ENCODE data around the gene TAF4. TPM values are rescaled to one million over a fixed set of nuclear protein-coding genes. Genes with fewer than 3 reads are reported as not detected.

Gene TAF4
- total and polyA plus RNA-seq, 2 of the 13 experiments (the other 11 are each of a cell fraction or from before 2014, with no cell fraction given): 5.9 to 12.0 TPM

DNA sequence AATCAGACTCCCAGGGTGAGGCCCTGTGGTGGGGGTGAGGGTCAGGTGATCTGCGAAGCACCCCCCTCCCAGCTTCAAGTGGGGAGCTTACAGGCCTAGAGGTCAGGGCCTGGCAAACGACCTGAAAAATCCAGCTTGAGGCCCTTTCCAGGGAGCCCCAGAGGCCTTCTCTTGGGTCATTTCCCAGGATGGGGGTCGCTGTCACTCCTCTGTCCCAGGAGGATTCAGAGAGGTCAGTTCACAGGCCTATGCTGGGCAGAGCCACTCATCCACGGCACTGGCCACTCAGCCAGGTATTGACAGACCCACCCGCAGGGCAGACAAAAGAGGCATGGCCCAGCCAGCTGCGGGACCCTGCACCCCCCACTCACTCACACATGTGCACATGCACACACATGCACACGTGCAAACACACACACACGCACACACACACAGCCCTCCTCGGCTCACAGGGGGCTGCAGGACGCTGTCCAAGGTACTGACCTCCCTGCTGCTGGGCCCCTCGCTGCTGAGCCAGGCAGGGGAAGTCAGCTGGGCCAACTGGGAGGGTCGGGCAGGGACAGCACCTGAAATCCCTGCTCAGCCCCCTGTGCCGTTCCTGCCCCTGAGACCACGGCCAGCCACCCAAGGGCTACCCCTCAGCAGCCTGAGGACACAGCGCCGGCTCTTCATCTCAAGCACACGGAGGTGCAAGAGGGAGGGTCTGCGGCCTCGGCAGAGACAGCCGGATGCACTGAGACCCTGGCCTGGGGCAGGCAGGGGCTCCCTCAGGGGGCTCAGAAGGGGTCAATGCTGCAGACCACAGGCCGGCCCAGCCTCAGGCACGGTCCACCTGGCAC is 113.8 kb downstream of the TAF4 start (continued):
- TF ChIP-seq ZNF263 (CRISPR knock-in tag; IDR thresholded peaks at IDR 0.05): peak; percentile 75
- TF ChIP-seq SOX6 (IDR thresholded peaks at IDR 0.05): no peak
- no peak for TF ChIP-seq SOX6 (CRISPR knock-in tag; IDR thresholded peaks at IDR 0.05)
- peak; percentile 63 for TF ChIP-seq ZNF7 (CRISPR knock-in tag; IDR thresholded peaks at IDR 0.05)
- TF ChIP-seq TRIM24 (CRISPR knock-in tag; IDR thresholded peaks at IDR 0.05): no peak
- TF ChIP-seq ZNF160 (CRISPR knock-in tag; IDR thresholded peaks at IDR 0.05): peak; percentile 99
- TF ChIP-seq XBP1 (CRISPR knock-in tag; IDR thresholded peaks at IDR 0.05): peak; percentile 96
- TF ChIP-seq, protein P1, sequence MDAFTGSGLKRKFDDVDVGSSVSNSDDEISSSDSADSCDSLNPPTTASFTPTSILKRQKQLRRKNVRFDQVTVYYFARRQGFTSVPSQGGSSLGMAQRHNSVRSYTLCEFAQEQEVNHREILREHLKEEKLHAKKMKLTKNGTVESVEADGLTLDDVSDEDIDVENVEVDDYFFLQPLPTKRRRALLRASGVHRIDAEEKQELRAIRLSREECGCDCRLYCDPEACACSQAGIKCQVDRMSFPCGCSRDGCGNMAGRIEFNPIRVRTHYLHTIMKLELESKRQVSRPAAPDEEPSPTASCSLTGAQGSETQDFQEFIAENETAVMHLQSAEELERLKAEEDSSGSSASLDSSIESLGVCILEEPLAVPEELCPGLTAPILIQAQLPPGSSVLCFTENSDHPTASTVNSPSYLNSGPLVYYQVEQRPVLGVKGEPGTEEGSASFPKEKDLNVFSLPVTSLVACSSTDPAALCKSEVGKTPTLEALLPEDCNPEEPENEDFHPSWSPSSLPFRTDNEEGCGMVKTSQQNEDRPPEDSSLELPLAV (CRISPR knock-in tag; conservative IDR thresholded peaks at IDR 0.05; ENCODE audit: low read depth): peak; percentile 72; the same call in 1 of the 2 replicates
- peak; percentile 99; the same call in 1 of the 2 replicates for TF ChIP-seq ARHGAP35 (CRISPR knock-in tag; IDR thresholded peaks at IDR 0.05; ENCODE audit: borderline replicate concordance)
- no peak for TF ChIP-seq CBX2 (IDR thresholded peaks at IDR 0.05; ENCODE audit: low read depth, low read length)
- peak; percentile 87; the same call in 1 of the 2 replicates for TF ChIP-seq CBX2 (CRISPR knock-in tag; IDR thresholded peaks at IDR 0.05; ENCODE audit: low read depth)
- no peak for TF ChIP-seq IKZF1 (IDR thresholded peaks at IDR 0.05)
- TF ChIP-seq U2AF1 (optimal IDR thresholded peaks at IDR 0.05; ENCODE audit: low read depth, low read length): no peak
- peak; percentile 99 for TF ChIP-seq ZNF138 (CRISPR knock-in tag; IDR thresholded peaks at IDR 0.05; ENCODE audit: low read depth)
- TF ChIP-seq ZNF780A (CRISPR knock-in tag; IDR thresholded peaks at IDR 0.05): peak; percentile 90; the same call in 1 of the 2 replicates
- peak; percentile 95 for TF ChIP-seq ARNT2 (CRISPR knock-in tag; IDR thresholded peaks at IDR 0.05; ENCODE audit: low read depth)
- no peak for TF ChIP-seq SCMH1 (CRISPR knock-in tag; IDR thresholded peaks at IDR 0.05; ENCODE audit: borderline replicate concordance)
- peak; percentile 51 for TF ChIP-seq ZNF629 (CRISPR knock-in tag; conservative IDR thresholded peaks at IDR 0.05)
- no peak for TF ChIP-seq U2AF2 (IDR thresholded peaks at IDR 0.05; ENCODE audit: low read depth, low read length)
- TF ChIP-seq ZKSCAN5 (CRISPR knock-in tag; IDR thresholded peaks at IDR 0.05): peak; percentile 90
- peak; percentile 96 for TF ChIP-seq SMAD3 (CRISPR knock-in tag; IDR thresholded peaks at IDR 0.05)
- TF ChIP-seq, protein P2, sequence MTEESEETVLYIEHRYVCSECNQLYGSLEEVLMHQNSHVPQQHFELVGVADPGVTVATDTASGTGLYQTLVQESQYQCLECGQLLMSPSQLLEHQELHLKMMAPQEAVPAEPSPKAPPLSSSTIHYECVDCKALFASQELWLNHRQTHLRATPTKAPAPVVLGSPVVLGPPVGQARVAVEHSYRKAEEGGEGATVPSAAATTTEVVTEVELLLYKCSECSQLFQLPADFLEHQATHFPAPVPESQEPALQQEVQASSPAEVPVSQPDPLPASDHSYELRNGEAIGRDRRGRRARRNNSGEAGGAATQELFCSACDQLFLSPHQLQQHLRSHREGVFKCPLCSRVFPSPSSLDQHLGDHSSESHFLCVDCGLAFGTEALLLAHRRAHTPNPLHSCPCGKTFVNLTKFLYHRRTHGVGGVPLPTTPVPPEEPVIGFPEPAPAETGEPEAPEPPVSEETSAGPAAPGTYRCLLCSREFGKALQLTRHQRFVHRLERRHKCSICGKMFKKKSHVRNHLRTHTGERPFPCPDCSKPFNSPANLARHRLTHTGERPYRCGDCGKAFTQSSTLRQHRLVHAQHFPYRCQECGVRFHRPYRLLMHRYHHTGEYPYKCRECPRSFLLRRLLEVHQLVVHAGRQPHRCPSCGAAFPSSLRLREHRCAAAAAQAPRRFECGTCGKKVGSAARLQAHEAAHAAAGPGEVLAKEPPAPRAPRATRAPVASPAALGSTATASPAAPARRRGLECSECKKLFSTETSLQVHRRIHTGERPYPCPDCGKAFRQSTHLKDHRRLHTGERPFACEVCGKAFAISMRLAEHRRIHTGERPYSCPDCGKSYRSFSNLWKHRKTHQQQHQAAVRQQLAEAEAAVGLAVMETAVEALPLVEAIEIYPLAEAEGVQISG (CRISPR knock-in tag; IDR thresholded peaks at IDR 0.05): peak; percentile 87
- 0 out of 2 replicates have a peak, but pooled peaks have one; percentile 46 for TF ChIP-seq KAT7 (CRISPR knock-in tag; IDR thresholded peaks at IDR 0.05; ENCODE audit: borderline replicate concordance)
- TF ChIP-seq ZNF12 (CRISPR knock-in tag; IDR thresholded peaks at IDR 0.05): peak; percentile 87
- TF ChIP-seq, protein P3, sequence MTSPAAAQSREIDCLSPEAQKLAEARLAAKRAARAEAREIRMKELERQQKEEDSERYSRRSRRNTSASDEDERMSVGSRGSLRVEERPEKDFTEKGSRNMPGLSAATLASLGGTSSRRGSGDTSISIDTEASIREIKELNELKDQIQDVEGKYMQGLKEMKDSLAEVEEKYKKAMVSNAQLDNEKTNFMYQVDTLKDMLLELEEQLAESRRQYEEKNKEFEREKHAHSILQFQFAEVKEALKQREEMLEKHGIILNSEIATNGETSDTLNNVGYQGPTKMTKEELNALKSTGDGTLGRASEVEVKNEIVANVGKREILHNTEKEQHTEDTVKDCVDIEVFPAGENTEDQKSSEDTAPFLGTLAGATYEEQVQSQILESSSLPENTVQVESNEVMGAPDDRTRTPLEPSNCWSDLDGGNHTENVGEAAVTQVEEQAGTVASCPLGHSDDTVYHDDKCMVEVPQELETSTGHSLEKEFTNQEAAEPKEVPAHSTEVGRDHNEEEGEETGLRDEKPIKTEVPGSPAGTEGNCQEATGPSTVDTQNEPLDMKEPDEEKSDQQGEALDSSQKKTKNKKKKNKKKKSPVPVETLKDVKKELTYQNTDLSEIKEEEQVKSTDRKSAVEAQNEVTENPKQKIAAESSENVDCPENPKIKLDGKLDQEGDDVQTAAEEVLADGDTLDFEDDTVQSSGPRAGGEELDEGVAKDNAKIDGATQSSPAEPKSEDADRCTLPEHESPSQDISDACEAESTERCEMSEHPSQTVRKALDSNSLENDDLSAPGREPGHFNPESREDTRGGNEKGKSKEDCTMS (CRISPR knock-in tag; conservative IDR thresholded peaks at IDR 0.05): peak; percentile 97

Data from HepG2 (cell line).